Thyroid gland (tissue), 4 donors: Measurements from ENCODE around the gene TBATA. TPM values are rescaled to one million over a fixed set of nuclear protein-coding genes. Genes with fewer than 3 reads are reported as not detected.

ENCODE experiments used
- DNase-seq, 2 donors: peaks; one replicate each; pipeline ENCODE4 v3.0.0-alpha.2; 2019
- H3K27ac ChIP-seq, 3 donors: fragments of 200-600 bp; sonication (generic); 1 replicate in 2 of 3; 2 replicates in 1 of 3; pipeline ENCODE4 v1.5.1; 2016 to 2019; ENCODE audit warnings: mild to moderate bottlenecking in 1 of 3, moderate library complexity in 1 of 3
- H3K27me3 ChIP-seq: fragments of 200-600 bp; sonication (generic); one replicate; pipeline ENCODE4 v1.5.1; 2019
- H3K36me3 ChIP-seq, 2 donors: fragments of 200-600 bp; sonication (generic); one replicate each; pipeline ENCODE4 v1.5.1; 2016 to 2019
- H3K4me1 ChIP-seq, 2 donors: fragments of 200-600 bp; sonication (generic); one replicate each; pipeline ENCODE4 v1.5.1; 2017 to 2019
- H3K4me3 ChIP-seq, 3 donors: fragments of 200-600 bp; sonication (generic); replicated peaks in 1 of 3; 1 replicate in 2 of 3; 2 replicates in 1 of 3; pipeline ENCODE4 v1.5.1; 2016; ENCODE audit warnings: mild to moderate bottlenecking in 1 of 3
- H3K9me3 ChIP-seq: fragments of 200-600 bp; sonication (generic); one replicate; pipeline ENCODE4 v1.5.1; 2017
- POLR2A ChIP-seq, 2 donors: fragments of 450-650 bp; IDR thresholded peaks; one replicate each; pipeline ENCODE4 v1.6.1; 2017; ENCODE audit warnings: antibody characterized with exemption in 2 of 2, mild to moderate bottlenecking in 2 of 2, moderate library complexity in 1 of 2
- WGBS, 2 donors: methylation state at CpG; one replicate each; pipeline ENCODE4 v1.1.5; 2017; 5-methylcytosine and 5-hydroxymethylcytosine counted together
- intact Hi-C: fragments of 100-400 bp; cut with DNase I; formaldehyde crosslinking; loops from one replicate; pipeline ENCODE4 v1.15.1; 2023
- total RNA-seq, 4 donors: library from RNA; depleted of rRNA; stranded (reverse); fragments of >200 nt; gene quantifications; one replicate each; pipeline ENCODE4 v1.2.3, GENCODE V29; 2016
- TF ChIP-seq, protein P1 (sequence below), 6 experiments: fragments of 200-600 bp in 3 of 6; fragments of 450-650 bp in 3 of 6; sonication (generic) in 3 of 6; IDR thresholded peaks; one replicate each; pipeline ENCODE4 v1.5.1; 2016 to 2019; ENCODE audit warnings: antibody characterized with exemption in 6 of 6, mild to moderate bottlenecking in 2 of 6, inconsistent platforms in 1 of 6, moderate library complexity in 1 of 6

TBATA gene
- total RNA-seq, 4 donors from 2014 or later, result not detected

DNA sequence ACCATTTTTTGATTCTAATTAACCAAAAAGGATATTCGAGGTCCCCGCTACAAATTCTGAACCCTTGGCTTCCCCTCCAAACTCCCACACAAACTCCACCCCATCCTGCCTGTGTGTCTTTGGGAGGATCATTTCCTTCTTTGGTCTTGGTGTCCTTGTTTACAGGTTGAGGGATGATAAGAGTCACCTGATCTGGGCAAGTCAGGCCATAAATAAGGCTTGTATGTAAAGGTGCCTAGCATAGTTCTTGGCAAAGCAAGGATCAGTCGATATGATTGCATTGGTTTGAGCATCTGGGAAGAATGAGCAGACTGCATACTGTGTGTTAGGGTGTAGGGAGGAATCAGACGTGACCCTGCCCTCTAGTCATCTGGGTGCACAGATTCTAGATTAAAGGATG lies 28.9 kb upstream of the TBATA start:
- WGBS, 2 donors, result 95 to 96% methylated on average over 4 of the region's 4 CpGs
- H3K27me3 ChIP-seq, result no peaks in the 10 kb centered on the region
- no peak for DNase-seq
- no peak overlapping the region for H3K27ac ChIP-seq
- intact Hi-C loops, result loop anchor here (2.0 kb wide), 1 partner anchor 65 kb away; no protein-coding TSS in a partner anchor
- no peak for TF ChIP-seq POLR2A (IDR thresholded peaks at IDR 0.05)
- TF ChIP-seq, protein P1, sequence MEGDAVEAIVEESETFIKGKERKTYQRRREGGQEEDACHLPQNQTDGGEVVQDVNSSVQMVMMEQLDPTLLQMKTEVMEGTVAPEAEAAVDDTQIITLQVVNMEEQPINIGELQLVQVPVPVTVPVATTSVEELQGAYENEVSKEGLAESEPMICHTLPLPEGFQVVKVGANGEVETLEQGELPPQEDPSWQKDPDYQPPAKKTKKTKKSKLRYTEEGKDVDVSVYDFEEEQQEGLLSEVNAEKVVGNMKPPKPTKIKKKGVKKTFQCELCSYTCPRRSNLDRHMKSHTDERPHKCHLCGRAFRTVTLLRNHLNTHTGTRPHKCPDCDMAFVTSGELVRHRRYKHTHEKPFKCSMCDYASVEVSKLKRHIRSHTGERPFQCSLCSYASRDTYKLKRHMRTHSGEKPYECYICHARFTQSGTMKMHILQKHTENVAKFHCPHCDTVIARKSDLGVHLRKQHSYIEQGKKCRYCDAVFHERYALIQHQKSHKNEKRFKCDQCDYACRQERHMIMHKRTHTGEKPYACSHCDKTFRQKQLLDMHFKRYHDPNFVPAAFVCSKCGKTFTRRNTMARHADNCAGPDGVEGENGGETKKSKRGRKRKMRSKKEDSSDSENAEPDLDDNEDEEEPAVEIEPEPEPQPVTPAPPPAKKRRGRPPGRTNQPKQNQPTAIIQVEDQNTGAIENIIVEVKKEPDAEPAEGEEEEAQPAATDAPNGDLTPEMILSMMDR (IDR thresholded peaks at IDR 0.05), result no peak
- no peak overlapping the region for H3K4me3 ChIP-seq
- H3K4me1 ChIP-seq, result peaks cover 9 to 45% of the 10 kb centered on the region in 2 donors
- no peaks in the 10 kb centered on the region for H3K9me3 ChIP-seq
- H3K36me3 ChIP-seq, result no peaks in the 10 kb centered on the region

DNA sequence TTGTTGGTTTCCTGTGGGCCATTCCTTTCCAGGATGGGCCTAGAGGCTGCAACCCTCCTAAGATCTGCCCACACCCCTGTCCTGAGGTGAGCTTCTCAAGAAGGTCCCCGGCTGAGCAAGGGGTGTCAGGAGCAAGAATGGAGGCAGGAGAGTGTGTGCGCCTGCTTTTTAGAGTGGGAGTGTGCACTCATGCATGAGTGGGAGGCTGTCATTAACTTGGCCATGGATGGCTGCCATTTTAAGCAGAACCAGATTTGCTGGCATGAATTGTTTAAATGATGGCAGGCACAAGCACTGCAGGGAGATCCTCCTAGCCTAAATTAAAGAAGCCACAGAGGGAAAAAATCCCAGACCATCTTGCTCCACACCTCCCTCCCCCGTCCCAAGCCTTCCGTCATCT lies 27.6 kb upstream of the TBATA start:
- no peak for TF ChIP-seq POLR2A (IDR thresholded peaks at IDR 0.05)
- TF ChIP-seq, protein P1 (IDR thresholded peaks at IDR 0.05), result no peak
- Histone ChIP-seq H3K36me3 (no peaks in the 10 kb centered on the region), H3K4me1 (peaks cover 14 to 50% of the 10 kb centered on the region in 2 donors), H3K27ac (peak overlapping the region; percentile 26 to 49 (median 36)), H3K9me3 (no peaks in the 10 kb centered on the region), H3K4me3 (no peak overlapping the region), H3K27me3 (no peaks in the 10 kb centered on the region)
- intact Hi-C loops, result no loop called here
- peak; percentile 68 for DNase-seq
- WGBS, 2 donors, result 31 to 62% methylated on average over 4 of the region's 4 CpGs

DNA sequence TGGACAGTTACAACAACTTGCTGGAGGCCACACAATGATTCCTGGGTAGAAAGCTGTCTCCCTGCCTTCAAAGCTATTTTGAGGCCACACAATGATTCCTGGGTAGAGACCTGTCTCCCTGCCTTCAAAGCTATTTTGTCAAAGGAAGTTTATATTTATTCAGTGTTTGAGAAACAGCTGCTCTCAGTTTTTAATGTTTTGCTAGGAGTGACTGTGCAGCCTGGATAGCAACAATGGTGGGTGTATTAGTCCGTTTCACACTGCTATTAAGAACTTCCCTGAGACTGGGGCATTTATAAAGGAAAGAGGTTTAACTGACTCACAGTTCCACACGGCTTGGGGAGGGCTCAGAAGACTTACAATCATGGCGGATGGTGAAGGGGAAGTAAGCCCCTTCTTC lies 26.7 kb upstream of the TBATA start:
- intact Hi-C loops, result no loop called here

DNA sequence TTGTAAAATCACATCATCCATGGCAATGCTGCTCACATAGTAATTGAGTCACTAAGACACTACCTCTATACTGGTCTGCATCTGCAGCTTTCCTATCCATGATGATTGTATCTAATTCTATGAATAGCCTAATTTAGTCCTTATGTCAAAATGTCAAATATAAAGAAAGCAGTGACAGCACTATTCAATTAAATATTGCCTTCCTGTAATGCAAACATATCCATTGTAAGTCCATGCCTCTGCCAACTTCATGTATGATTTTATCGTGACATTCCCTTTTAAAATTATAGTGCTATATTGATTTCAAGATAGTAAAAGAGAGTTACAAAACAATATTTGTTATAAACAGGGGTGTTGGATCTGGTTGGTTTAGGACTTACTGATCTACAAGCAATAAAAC lies 25.8 kb upstream of the TBATA start:
- Histone ChIP-seq H3K9me3 (no peaks in the 10 kb centered on the region), H3K4me3 (no peak overlapping the region), H3K4me1 (peaks cover 14 to 41% of the 10 kb centered on the region in 2 donors), H3K36me3 (no peaks in the 10 kb centered on the region), H3K27me3 (no peaks in the 10 kb centered on the region), H3K27ac (no peak overlapping the region)
- intact Hi-C loops, result no loop called here
- no peak for DNase-seq
- no peak for TF ChIP-seq POLR2A (IDR thresholded peaks at IDR 0.05)
- TF ChIP-seq, protein P1 (IDR thresholded peaks at IDR 0.05), result no peak
- WGBS, 2 donors, result 0 to 63% methylated on average over 1 of the region's 1 CpG

More for the DNA sequence above, 26.7 kb upstream of the TBATA start:
- TF ChIP-seq, protein P1 (IDR thresholded peaks at IDR 0.05), result no peak
- TF ChIP-seq POLR2A (IDR thresholded peaks at IDR 0.05), result no peak
- 81 to 91% methylated on average over 3 of the region's 3 CpGs for WGBS, 2 donors
- Histone ChIP-seq H3K36me3 (no peaks in the 10 kb centered on the region), H3K27me3 (no peaks in the 10 kb centered on the region), H3K27ac (no peak overlapping the region), H3K4me1 (peaks cover 14 to 41% of the 10 kb centered on the region in 2 donors), H3K4me3 (no peak overlapping the region), H3K9me3 (no peaks in the 10 kb centered on the region)
- DNase-seq, result no peak

DNA sequence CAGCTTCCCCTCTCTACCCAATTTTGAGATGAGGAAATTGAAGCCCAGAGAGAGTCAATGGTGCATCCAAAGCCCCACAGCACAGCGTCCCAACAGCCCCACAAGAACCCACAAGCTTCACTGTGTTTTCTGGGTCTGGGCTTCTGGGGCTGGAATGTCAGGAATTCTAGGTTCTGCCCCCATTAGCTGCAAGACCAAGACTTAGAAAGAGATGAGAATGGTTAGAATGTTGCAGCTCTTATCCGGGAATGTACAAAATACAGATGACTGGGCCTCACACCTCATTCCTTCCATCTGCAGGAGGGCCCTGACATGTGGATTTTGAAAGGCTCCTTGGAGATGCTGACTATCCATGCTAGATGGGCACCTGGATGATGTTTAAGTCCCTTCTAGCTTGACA lies 24.5 kb upstream of the TBATA start:
- intact Hi-C loops, result no loop called here

More for the DNA sequence above, 24.5 kb upstream of the TBATA start:
- no peaks in the 10 kb centered on the region for H3K9me3 ChIP-seq
- H3K36me3 ChIP-seq, result no peaks in the 10 kb centered on the region
- peaks cover 21 to 47% of the 10 kb centered on the region in 2 donors for H3K4me1 ChIP-seq
- TF ChIP-seq POLR2A (IDR thresholded peaks at IDR 0.05), result no peak
- TF ChIP-seq, protein P1 (IDR thresholded peaks at IDR 0.05), result no peak
- no peaks in the 10 kb centered on the region for H3K27me3 ChIP-seq
- DNase-seq, result no peak
- no peak overlapping the region for H3K4me3 ChIP-seq
- 86 to 98% methylated on average over 2 of the region's 2 CpGs for WGBS, 2 donors
- H3K27ac ChIP-seq, result peak overlapping the region; percentile 59 to 82 (median 73)
